ENCODE measurements around the gene CHST9. TPM values are rescaled to one million over a fixed set of nuclear protein-coding genes. Genes with fewer than 3 reads are reported as not detected.

CHST9 gene
- total RNA-seq, 3 donors from 2014 or later, result 0.05 to 0.82 (median 0.06) TPM

GRCh38 chr18:27225947-27226481, 40.9 kb upstream of the CHST9 start:
- TF ChIP-seq CTCF (IDR thresholded peaks at IDR 0.05), result no peak
- H3K36me3 ChIP-seq (ENCODE audit: low read depth), result no peaks in the 10 kb centered on the region

GRCh38 chr18:27223526-27224291, 38.6 kb upstream of the CHST9 start:
- TF ChIP-seq CTCF (IDR thresholded peaks at IDR 0.05), result no peak
- Histone ChIP-seq H3K36me3 (ENCODE audit: low read depth) (no peaks in the 10 kb centered on the region), H3K4me3 (no peak overlapping the region), H3K9me3 (no peaks in the 10 kb centered on the region), H3K4me1 (ENCODE audit: low read depth) (no peaks in the 10 kb centered on the region)
- intact Hi-C loops (cut with DNase I, micrococcal nuclease), result no loop called here
- peak; percentile 24 for ATAC-seq
- DNase-seq, result no peak

More at GRCh38 chr18:27225947-27226481, 40.9 kb upstream of the CHST9 start:
- H3K4me3 ChIP-seq, result no peak overlapping the region
- ATAC-seq (no peak), DNase-seq (no peak)
- intact Hi-C loops (cut with DNase I, micrococcal nuclease), result no loop called here
- no peaks in the 10 kb centered on the region for H3K9me3 ChIP-seq
- no peaks in the 10 kb centered on the region for H3K4me1 ChIP-seq (ENCODE audit: low read depth)

- H3K4me3 ChIP-seq, result no peak overlapping the region
- no peak for ATAC-seq
- H3K4me1 ChIP-seq (ENCODE audit: low read depth), result no peaks in the 10 kb centered on the region
- no peak for DNase-seq
- intact Hi-C loops (cut with DNase I, micrococcal nuclease), result no loop called here
- no peaks in the 10 kb centered on the region for H3K36me3 ChIP-seq (ENCODE audit: low read depth)
- no peaks in the 10 kb centered on the region for H3K9me3 ChIP-seq
- TF ChIP-seq CTCF (IDR thresholded peaks at IDR 0.05), result no peak
Measured at GRCh38 chr18:27214831-27215230, 29.7 kb upstream of the CHST9 start.

- no peaks in the 10 kb centered on the region for H3K9me3 ChIP-seq
- H3K4me3 ChIP-seq, result no peak overlapping the region
- DNase-seq, result no peak
- no peaks in the 10 kb centered on the region for H3K4me1 ChIP-seq (ENCODE audit: low read depth)
- ATAC-seq, result no peak
- H3K36me3 ChIP-seq (ENCODE audit: low read depth), result no peaks in the 10 kb centered on the region
- no peak for TF ChIP-seq CTCF (IDR thresholded peaks at IDR 0.05)
- intact Hi-C loops (cut with DNase I, micrococcal nuclease), result no loop called here
Measured at GRCh38 chr18:27213123-27213717, 28.1 kb upstream of the CHST9 start.

GRCh38 chr18:27211569-27211968, 26.5 kb upstream of the CHST9 start:
- DNase-seq, result no peak
- TF ChIP-seq CTCF (IDR thresholded peaks at IDR 0.05), result no peak
- ATAC-seq, result no peak
- H3K4me3 ChIP-seq, result no peak overlapping the region
- intact Hi-C loops (cut with DNase I, micrococcal nuclease), result no loop called here
- no peaks in the 10 kb centered on the region for H3K4me1 ChIP-seq (ENCODE audit: low read depth)
- H3K36me3 ChIP-seq (ENCODE audit: low read depth), result no peaks in the 10 kb centered on the region
- H3K9me3 ChIP-seq, result no peaks in the 10 kb centered on the region

Measured in mucosa of descending colon (tissue), 3 donors.